DMS153 treated with DMSO at 0.1 percent for 48 hours (cell line): Measurements from ENCODE around the gene RALGPS1.

ENCODE experiments used
- DNase-seq: peaks from one replicate; lab custom pipeline; 2025; ENCODE audit not compliant: unreplicated experiment; lab: John Stamatoyannopoulos, UW

The RALGPS1 gene

DNA sequence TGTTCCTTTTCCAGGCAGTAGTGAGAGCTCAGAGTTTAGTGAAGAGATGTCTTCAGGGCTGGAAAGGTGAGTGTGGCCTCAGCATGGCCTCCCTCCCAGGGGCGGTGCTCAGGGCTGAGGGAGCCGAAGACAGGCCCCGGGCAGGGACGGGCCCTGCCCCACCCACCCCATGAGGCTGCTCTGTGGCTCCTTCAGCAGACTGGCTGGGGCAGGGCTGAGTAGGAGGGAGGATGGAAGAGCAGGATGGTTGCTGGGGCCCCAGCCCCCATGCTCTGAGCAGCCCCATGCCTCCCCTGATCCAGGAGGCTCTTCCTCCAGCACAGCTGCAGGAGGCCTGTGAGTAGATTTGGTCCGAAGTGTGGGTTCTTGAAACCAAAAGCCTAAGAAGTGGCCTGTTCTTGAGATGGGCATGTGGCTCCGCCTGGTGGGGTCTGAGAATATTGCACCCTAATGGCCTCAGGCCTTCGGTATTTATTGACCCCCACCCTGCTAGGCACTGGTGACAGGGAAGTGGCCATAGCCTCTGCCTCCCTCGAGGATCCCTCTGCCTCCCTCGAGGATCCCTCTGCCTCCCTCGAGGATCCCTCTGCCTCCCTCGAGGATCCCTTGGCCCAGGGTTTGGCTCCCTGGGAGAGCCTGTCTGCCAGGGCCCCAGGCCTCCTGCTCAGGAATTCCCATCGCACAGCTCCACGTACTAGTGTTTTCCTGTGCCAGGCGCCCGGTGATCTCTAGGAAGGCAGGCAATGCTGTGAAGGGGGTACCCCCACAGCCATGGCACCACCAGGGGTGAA lies 284.6 kb downstream of the RALGPS1 start:
- DNase-seq: peak; percentile 15

DNA sequence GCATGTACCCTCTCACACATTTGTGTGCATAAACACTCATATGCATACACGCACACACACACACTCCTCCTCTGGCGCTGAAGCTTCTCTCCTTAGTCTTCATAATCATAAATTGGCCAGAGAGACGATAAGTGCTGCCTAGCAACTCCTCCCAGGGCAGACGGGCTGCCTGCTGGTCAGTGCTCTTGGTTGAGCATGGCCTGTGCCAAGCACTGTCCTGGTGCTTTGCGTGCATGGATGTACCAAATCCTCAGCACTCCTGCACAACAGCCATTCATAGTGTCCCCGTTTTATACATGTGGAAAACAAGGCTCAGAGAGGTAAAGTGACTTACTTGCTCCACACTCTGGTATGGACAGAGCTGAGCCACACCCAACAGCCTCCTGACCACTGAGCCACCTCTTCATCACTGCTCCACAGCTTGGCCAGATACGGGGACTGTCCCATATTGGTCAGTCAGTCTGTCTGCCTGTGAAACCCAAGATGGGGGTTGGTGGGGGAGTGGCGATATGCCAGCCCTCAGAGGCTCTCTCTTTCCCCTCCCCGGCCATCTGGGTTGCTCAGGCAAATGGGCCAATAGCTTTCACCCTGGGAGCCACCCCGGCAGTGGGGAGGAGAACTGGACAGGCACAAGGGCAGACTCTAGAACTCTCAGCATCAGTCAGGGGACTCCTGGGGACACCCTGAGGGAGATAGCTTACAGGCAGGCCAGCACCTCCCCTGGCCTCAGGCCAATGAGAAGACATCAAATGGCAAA lies 285.7 kb downstream of the RALGPS1 start:
- no peak for DNase-seq

DNA sequence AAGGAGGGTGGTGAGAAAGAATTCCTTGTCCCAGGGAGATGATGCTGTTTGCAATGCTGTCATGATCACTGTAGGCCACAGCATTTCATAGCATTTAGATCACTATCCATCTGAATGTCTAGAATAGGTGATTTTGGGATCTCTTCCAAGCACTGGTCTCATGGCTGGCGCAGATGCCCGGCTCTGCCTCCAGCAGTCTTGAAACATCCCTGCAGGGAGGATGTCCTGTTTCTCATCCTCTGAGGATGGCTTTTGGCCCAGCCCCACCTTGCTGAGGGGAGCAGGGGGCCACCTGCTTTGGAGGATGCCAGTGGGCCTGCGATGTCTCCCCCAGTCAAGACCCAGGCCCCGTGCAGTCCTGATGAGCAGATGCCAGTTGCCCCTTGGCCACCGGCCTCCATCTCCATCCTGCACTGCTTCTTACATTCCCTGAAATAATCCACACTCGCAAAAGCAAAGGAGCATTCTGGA lies 286.5 kb downstream of the RALGPS1 start:
- DNase-seq: no peak

GRCh38 chr9:127201731-127202130 lies 287.1 kb downstream of the RALGPS1 start:
- DNase-seq: no peak

DNA sequence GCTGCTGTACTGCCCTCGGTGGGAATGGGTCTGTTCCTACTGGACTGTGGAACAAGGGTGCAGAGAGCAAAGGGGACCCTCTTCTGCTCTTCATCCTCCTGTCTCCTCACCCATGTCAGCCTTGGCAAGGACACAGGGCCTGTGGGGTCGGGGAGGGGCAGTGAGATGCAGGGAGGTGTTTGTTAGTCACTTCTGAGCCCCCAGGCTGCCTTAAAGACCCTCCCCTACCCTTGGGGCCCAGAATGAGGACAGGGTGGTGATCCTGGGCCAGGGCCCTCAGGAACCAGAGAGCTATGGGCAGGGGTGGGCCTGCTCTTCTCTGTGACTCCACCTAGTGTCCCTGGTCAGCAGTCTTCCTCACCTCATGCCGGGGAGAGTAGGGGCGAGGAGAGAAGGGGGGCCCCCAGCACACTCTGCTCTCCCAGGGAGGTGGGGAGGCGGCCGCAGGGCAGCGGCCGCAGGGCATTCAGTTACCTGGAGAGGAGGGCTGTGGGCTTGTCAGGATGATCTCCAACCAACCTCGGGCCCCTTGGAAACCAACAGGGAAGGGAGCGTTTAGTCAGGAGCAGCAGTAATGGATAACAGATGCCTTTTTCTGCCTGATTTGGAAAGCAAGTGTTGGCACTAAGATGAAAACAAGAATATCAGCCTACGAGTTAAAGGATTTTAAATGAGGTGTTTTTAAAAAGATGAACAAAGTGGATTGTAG lies 288.0 kb downstream of the RALGPS1 start:
- no peak for DNase-seq

DNA sequence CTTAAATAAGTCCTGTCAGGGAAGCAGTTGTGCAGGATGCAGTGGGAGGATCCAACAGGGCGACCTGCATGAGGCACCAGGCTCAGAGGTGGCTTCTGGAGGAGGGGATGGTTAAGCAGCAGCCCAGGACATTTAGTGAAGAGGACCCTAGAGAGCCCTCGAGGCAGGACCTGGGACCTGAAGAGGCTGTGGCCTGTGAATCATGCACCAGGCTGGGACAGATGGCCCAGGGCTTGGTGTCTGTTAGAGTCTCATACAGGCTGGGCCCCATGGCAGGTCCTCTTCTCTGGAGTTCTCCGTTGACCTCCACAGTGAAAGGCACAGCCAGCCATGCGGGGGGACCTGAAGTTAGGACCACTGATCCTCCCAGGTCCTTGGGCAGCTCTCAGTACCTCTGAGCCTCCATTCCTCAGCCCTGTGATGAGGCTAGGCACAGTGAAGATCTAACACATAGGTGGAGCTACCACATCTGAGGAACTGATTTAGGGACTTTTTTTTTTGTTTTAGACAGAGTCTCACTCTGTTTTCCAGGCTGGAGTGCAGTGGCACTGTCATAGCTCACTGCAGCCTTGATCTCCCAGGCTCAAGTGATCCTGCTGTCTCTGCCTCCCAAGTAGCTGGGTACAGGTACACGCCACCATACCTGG lies 289.2 kb downstream of the RALGPS1 start:
- DNase-seq: no peak

GRCh38 chr9:127204771-127205470 lies 290.3 kb downstream of the RALGPS1 start:
- DNase-seq: no peak

- no peak for DNase-seq
Measured at GRCh38 chr9:127205952-127206351, 291.4 kb downstream of the RALGPS1 start.

GRCh38 chr9:127206666-127207065 lies 292.1 kb downstream of the RALGPS1 start:
- DNase-seq: no peak

GRCh38 chr9:127207734-127208410 lies 293.3 kb downstream of the RALGPS1 start:
- DNase-seq: no peak

- no peak for DNase-seq
Measured at GRCh38 chr9:127208416-127208815, 293.8 kb downstream of the RALGPS1 start.

DNA sequence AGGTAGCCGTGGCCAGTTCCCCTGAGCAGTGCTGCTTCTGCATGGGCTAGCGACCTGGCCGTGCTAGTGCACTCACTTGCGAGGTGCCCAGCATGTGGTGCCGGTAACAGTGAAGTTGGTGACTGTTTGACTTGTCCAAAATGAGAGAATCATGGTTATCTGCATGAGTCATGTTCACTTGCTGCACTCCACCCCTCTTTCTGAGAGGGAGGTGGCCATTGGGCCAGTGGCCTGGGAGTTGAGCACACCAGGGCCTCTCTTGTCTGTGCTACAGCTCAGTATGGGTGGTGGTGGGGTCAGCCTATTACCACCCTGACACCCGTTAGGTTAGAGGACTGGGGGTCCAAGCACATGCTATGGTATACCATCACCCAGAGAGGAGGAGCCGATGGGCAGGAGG lies 294.6 kb downstream of the RALGPS1 start:
- no peak for DNase-seq

GRCh38 chr9:127209948-127210640 lies 295.5 kb downstream of the RALGPS1 start:
- DNase-seq: no peak

GRCh38 chr9:127210851-127211730 lies 296.5 kb downstream of the RALGPS1 start:
- DNase-seq: no peak

- no peak for DNase-seq
Measured at GRCh38 chr9:127211983-127212382, 297.4 kb downstream of the RALGPS1 start.

- DNase-seq: no peak
Measured at GRCh38 chr9:127212453-127212852, 297.9 kb downstream of the RALGPS1 start.

- no peak for DNase-seq
Measured at GRCh38 chr9:127213859-127214258, 299.3 kb downstream of the RALGPS1 start.
